Measurements from ENCODE around the gene TPX2.

The TPX2 gene

DNA sequence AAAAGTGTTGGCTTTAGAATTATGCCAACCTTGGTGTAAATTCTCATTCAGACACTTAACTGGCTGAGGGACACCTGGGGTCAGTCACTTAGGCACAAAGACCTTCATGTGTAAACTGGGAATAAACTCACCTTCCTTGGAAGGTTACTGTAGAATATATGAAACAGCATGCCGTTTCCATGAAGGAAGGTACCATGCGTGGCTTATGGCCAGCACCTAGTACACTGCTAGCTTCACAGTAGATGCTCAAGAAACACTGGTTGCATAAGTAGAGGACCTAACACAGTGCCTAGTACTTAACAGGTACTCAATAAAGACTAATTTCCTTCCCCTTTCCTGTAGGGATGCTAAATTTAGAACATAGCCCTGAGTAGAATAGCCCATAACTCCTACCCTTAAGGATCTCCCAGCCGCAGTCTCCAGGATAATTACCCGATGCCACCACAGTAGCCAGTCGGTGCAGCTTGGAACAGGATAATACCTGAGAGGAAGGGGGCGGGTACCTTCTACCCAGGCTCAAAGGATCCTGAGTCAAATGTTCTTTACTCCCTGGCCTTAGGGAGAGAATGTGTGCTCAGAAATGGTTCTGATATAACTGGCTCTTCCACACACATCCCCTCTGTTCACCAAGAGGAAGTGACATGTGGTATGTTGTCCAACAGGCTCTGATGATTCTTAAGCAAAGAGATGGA is 20.0 kb upstream of the TPX2 start:
- Histone ChIP-seq H2BK12ac (ENCODE audit: low read length in 2 of 2) (no peak overlapping the region), H2BK5ac (ENCODE audit: low read depth, low read length, poor library complexity, severe bottlenecking) (peak overlapping the region; percentile 83), H3K27ac (ENCODE audit: low read length, poor library complexity, severe bottlenecking) (peak overlapping the region; percentile 99), H2BK120ac (ENCODE audit: low read depth, low read length) (no peak overlapping the region), H4K8ac (ENCODE audit: low read length) (no peak overlapping the region), H3K18ac (ENCODE audit: low read depth in 1 of 2, low read length in 2 of 2) (peak overlapping the region; percentile 50 to 54), H3K4me1 (ENCODE audit: control insufficient read depth, insufficient read depth, low read depth, low read length) (peaks cover 18% of the 10 kb centered on the region), H2AK5ac (ENCODE audit: low read length, severe bottlenecking) (peak overlapping the region; percentile 8), H2AFZ (ENCODE audit: low read depth, low read length) (no peak overlapping the region), H3K23ac (ENCODE audit: low read length in 2 of 2) (no peak overlapping the region), H3K9me3 (ENCODE audit: control insufficient read depth, low read length) (no peaks in the 10 kb centered on the region), H3K27me3 (ENCODE audit: control insufficient read depth in 1 of 2, insufficient read depth in 1 of 2, low read length in 2 of 2) (no peaks in the 10 kb centered on the region), H3K14ac (ENCODE audit: low read length in 2 of 2) (no peak overlapping the region), H4K91ac (ENCODE audit: low read length) (no peak overlapping the region), H3K9ac (ENCODE audit: low read length) (peak overlapping the region; percentile 100), H3K4me3 (ENCODE audit: insufficient read depth in 1 of 2, low read depth in 1 of 2, low read length in 2 of 2) (peak overlapping the region in 1 of 2 experiments; percentile 92), H3K36me3 (ENCODE audit: control insufficient read depth in 1 of 2, insufficient read depth in 2 of 2, low read depth in 1 of 2, low read length in 2 of 2) (peaks cover 27 to 71% of the 10 kb centered on the region in 2 experiments), H3K4me2 (ENCODE audit: low read length, poor library complexity, severe bottlenecking) (peak overlapping the region; percentile 74), H3K79me1 (replicated peaks; ENCODE audit: low read length, poor library complexity, severe bottlenecking) (no peaks in the 10 kb centered on the region), H2BK15ac (ENCODE audit: low read depth, poor library complexity, severe bottlenecking) (no peak overlapping the region), H3K4ac (ENCODE audit: low read depth in 1 of 2, low read length in 2 of 2) (peak overlapping the region in 1 of 2 experiments; percentile 42)
- DNase-seq: no peak
- WGBS: 97% methylated on average over 6 of the region's 6 CpGs

DNA sequence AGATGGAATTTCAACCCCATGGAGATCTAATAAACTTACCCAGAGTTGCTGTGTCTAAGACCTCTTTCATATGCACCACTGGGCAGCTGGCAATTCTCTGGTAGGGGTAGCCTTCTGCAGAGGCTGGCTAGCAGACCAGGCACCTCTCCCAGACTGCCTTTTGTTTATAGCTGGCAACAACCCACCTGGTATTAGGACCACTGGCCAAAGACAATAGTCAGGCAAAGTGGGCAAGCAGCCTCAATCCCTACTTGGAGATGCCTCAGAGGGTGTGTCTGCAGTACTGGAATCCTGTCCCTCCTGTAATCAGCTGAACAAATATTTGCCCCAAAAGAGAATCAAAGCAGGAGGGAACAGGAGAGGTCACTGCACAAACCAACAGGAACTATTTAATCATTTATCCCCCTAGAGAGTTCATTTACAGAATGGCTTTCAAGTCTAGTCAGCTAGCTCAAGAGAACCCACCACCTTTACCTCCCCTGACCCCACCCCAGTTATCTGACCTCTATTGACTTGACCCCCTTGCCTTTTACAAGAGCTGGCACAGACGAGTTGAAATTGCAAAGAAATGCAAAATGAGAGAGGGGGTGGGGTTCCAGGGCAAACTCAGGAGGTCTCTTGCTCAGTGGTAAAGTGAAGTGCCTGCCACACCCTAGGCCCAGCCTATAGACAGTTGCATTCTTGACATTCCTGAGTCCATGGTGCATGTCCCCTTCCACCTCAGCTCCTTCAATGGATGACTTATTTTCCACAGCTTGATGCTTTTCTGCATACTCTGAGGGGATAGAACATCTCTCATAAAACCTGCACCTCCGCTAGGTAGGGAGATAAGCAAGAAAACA is 19.2 kb upstream of the TPX2 start:
- Histone ChIP-seq H3K27ac (ENCODE audit: low read length, poor library complexity, severe bottlenecking) (peak overlapping the region; percentile 99), H3K4me3 (ENCODE audit: insufficient read depth in 1 of 2, low read depth in 1 of 2, low read length in 2 of 2) (peak overlapping the region in 1 of 2 experiments; percentile 92), H3K36me3 (ENCODE audit: control insufficient read depth in 1 of 2, insufficient read depth in 2 of 2, low read depth in 1 of 2, low read length in 2 of 2) (peaks cover 22 to 64% of the 10 kb centered on the region in 2 experiments), H3K18ac (ENCODE audit: low read depth in 1 of 2, low read length in 2 of 2) (peak overlapping the region; percentile 70 to 87), H3K14ac (ENCODE audit: low read length in 2 of 2) (peak overlapping the region in 1 of 2 experiments; percentile 13), H3K4me2 (ENCODE audit: low read length, poor library complexity, severe bottlenecking) (peak overlapping the region; percentile 82), H3K9ac (ENCODE audit: low read length) (peak overlapping the region; percentile 100), H3K4ac (ENCODE audit: low read depth in 1 of 2, low read length in 2 of 2) (peak overlapping the region; percentile 16 to 62), H2AFZ (ENCODE audit: low read depth, low read length) (no peak overlapping the region), H2AK5ac (ENCODE audit: low read length, severe bottlenecking) (peak overlapping the region; percentile 72), H2BK120ac (ENCODE audit: low read depth, low read length) (peak overlapping the region; percentile 37), H4K91ac (ENCODE audit: low read length) (peak overlapping the region; percentile 88), H2BK5ac (ENCODE audit: low read depth, low read length, poor library complexity, severe bottlenecking) (peak overlapping the region; percentile 97), H3K4me1 (ENCODE audit: control insufficient read depth, insufficient read depth, low read depth, low read length) (peaks cover 14% of the 10 kb centered on the region), H3K23ac (ENCODE audit: low read length in 2 of 2) (peak overlapping the region in 1 of 2 experiments; percentile 2), H2BK12ac (ENCODE audit: low read length in 2 of 2) (peak overlapping the region; percentile 47 to 84), H3K79me1 (replicated peaks; ENCODE audit: low read length, poor library complexity, severe bottlenecking) (no peaks in the 10 kb centered on the region), H2BK15ac (ENCODE audit: low read depth, poor library complexity, severe bottlenecking) (no peak overlapping the region), H3K27me3 (ENCODE audit: control insufficient read depth in 1 of 2, insufficient read depth in 1 of 2, low read length in 2 of 2) (no peaks in the 10 kb centered on the region), H4K8ac (ENCODE audit: low read length) (peak overlapping the region; percentile 79), H3K9me3 (ENCODE audit: control insufficient read depth, low read length) (no peaks in the 10 kb centered on the region)
- no peak for DNase-seq
- WGBS: 26% methylated on average over 2 of the region's 2 CpGs

GRCh38 chr20:31720486-31721407 is 18.3 kb upstream of the TPX2 start:
- Histone ChIP-seq H3K27me3 (ENCODE audit: control insufficient read depth in 1 of 2, insufficient read depth in 1 of 2, low read length in 2 of 2) (no peaks in the 10 kb centered on the region), H4K91ac (ENCODE audit: low read length) (peak overlapping the region; percentile 88), H3K18ac (ENCODE audit: low read depth in 1 of 2, low read length in 2 of 2) (peak overlapping the region; percentile 22 to 87), H4K8ac (ENCODE audit: low read length) (peak overlapping the region; percentile 79), H2BK5ac (ENCODE audit: low read depth, low read length, poor library complexity, severe bottlenecking) (peak overlapping the region; percentile 97), H2AFZ (ENCODE audit: low read depth, low read length) (no peak overlapping the region), H3K23ac (ENCODE audit: low read length in 2 of 2) (peak overlapping the region in 1 of 2 experiments; percentile 2), H3K4me2 (ENCODE audit: low read length, poor library complexity, severe bottlenecking) (peak overlapping the region; percentile 69), H2BK12ac (ENCODE audit: low read length in 2 of 2) (peak overlapping the region; percentile 47 to 84), H2BK15ac (ENCODE audit: low read depth, poor library complexity, severe bottlenecking) (peak overlapping the region; percentile 1), H2BK120ac (ENCODE audit: low read depth, low read length) (peak overlapping the region; percentile 37), H3K9me3 (ENCODE audit: control insufficient read depth, low read length) (no peaks in the 10 kb centered on the region), H3K4ac (ENCODE audit: low read depth in 1 of 2, low read length in 2 of 2) (peak overlapping the region; percentile 16 to 76), H3K79me1 (replicated peaks; ENCODE audit: low read length, poor library complexity, severe bottlenecking) (no peaks in the 10 kb centered on the region), H3K9ac (ENCODE audit: low read length) (peak overlapping the region; percentile 100), H3K36me3 (ENCODE audit: control insufficient read depth in 1 of 2, insufficient read depth in 2 of 2, low read depth in 1 of 2, low read length in 2 of 2) (peaks cover 17 to 58% of the 10 kb centered on the region in 2 experiments), H3K27ac (ENCODE audit: low read length, poor library complexity, severe bottlenecking) (peak overlapping the region; percentile 99), H3K4me1 (ENCODE audit: control insufficient read depth, insufficient read depth, low read depth, low read length) (peaks cover 13% of the 10 kb centered on the region), H3K4me3 (ENCODE audit: insufficient read depth in 1 of 2, low read depth in 1 of 2, low read length in 2 of 2) (peak overlapping the region; percentile 58 to 92), H2AK5ac (ENCODE audit: low read length, severe bottlenecking) (peak overlapping the region; percentile 72), H3K14ac (ENCODE audit: low read length in 2 of 2) (peak overlapping the region in 1 of 2 experiments; percentile 5)
- no peak for DNase-seq
- 29% methylated on average over 6 of the region's 7 CpGs for WGBS

All from mesenchymal stem cell (in vitro differentiated cells and primary cell).